HL-60/S4 treated with phorbol 12-myristate 13-acetate at 8.2 ng/mL for 4 days and 3 days (cell line): Measurements from ENCODE around the gene SPP2.

Experiments
- in situ Hi-C: fragments of 300-500 bp; cut with MboI; formaldehyde crosslinking; loops from 2 replicates; pipeline ENCODE4 v1.15.0; 2022; ENCODE audit warnings: low sequenced_read_pairs

The SPP2 gene, protein sequence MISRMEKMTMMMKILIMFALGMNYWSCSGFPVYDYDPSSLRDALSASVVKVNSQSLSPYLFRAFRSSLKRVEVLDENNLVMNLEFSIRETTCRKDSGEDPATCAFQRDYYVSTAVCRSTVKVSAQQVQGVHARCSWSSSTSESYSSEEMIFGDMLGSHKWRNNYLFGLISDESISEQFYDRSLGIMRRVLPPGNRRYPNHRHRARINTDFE

GRCh38 chr2:234050455-234051135 is at the start of gene SPP2:
Gene SPP2 (plus strand): TSS chr2:234050702. CDS start chr2:234050787, 85 bp downstream.
- in situ Hi-C loops, result no loop called here

GRCh38 chr2:234001380-234002160 is 48.9 kb upstream of the SPP2 start:
- in situ Hi-C loops, result no loop called here

DNA sequence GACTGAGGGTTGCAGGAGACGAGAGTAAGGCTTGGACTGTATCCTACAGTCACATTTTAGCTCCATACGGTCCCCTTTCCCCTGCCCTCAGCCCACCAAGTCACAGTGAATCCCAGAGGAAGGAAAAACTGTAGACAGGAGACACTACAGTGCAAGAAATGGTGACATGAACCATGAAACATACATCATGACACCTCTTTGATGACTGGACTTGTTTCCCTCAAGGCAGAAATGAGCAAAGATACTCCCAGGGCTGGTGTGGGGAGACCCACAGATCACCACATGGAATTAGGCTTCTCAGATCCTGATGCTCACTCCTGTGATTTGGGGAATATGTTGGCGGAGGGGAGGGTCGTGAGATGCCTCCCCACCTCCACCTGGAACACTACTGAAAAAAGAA is 48.2 kb upstream of the SPP2 start:
- in situ Hi-C loops, result no loop called here

- in situ Hi-C loops, result no loop called here
Observed at GRCh38 chr2:234003972-234004617, 46.4 kb upstream of the SPP2 start.

GRCh38 chr2:234005126-234005525 is 45.4 kb upstream of the SPP2 start:
- in situ Hi-C loops, result no loop called here

- in situ Hi-C loops, result no loop called here
Observed at GRCh38 chr2:234006501-234006900, 44.0 kb upstream of the SPP2 start.

DNA sequence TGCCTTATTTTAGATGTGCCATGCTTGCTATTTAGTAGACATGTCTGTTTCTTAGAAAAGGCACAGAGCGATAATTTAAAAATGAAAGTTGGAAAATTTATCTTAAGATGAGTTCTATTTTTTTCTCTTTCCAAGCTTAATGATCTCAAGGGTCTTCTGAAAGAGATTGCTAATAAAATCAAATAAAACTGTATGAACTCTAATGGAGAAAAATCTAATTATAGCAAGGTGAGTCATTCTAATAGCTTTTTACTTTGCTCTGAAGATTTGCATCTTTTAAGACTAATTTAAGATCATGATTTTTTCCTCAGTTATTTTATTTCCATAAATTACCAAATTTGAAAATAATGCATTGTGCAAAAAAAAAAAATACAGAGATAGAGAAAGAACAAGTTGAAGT is 36.1 kb upstream of the SPP2 start:
- in situ Hi-C loops, result no loop called here

DNA sequence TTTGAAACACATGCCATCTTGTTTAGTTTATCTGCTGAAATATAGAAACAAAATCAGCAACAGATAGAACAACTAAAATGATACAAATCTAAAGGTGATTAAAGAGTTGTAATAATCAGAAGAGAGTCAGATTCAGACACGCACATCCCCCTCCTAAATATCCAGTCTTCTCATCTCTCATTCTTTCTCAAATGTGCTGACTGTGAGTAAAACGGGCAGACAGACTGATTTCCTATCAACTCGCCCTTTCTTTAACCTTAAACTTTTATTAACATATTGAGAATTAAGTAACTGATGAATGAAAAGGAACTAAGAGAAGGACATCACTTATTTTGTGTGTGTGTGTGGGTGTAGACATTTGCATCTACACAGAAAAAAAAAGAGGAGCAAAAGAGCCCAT is 34.6 kb upstream of the SPP2 start:
- in situ Hi-C loops, result no loop called here

DNA sequence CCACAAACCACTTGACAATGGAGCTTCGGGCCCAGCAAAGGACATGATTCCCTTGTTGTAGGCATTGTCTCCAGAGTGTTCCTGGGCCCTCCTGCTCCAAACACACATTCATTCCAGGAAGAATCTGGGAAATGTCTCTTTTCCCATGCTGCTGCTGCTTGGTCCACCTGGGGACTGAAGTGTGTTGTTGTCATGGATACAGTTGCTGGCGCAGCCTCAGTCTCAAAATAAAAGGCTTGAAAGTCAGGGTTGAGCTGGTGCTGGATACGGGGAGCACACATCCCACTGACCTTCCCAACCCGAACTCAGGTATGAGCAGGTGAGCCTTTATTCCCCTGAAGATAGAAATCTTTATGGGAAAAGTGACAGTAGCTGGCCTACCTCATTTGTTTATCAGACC is 30.6 kb upstream of the SPP2 start:
- in situ Hi-C loops, result no loop called here

- in situ Hi-C loops, result no loop called here
Observed at GRCh38 chr2:234020332-234020731, 30.2 kb upstream of the SPP2 start.

DNA sequence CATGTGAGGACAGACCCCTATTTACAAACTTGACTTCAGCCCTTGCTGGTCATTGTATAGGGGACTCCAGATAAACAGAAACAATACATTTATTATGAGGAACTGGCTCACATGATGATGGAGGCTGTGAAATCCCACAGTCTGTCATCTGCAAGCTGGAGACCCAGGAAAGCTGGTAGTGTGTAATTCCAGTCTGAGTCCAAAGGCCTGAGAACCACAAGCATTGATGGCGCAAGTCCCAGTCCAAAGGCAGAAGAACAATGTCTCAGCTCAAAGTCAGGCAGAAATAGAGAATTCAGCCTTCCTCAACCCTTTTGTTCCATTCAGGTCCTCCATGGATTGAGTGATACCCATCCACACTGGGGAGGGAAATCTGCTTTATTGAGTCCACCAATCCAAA is 28.1 kb upstream of the SPP2 start:
- in situ Hi-C loops, result no loop called here

GRCh38 chr2:234024304-234024703 is 26.2 kb upstream of the SPP2 start:
- in situ Hi-C loops, result no loop called here

GRCh38 chr2:234025466-234025865 is 25.0 kb upstream of the SPP2 start:
- in situ Hi-C loops, result no loop called here

- in situ Hi-C loops, result no loop called here
Observed at GRCh38 chr2:234025891-234026401, 24.6 kb upstream of the SPP2 start.

DNA sequence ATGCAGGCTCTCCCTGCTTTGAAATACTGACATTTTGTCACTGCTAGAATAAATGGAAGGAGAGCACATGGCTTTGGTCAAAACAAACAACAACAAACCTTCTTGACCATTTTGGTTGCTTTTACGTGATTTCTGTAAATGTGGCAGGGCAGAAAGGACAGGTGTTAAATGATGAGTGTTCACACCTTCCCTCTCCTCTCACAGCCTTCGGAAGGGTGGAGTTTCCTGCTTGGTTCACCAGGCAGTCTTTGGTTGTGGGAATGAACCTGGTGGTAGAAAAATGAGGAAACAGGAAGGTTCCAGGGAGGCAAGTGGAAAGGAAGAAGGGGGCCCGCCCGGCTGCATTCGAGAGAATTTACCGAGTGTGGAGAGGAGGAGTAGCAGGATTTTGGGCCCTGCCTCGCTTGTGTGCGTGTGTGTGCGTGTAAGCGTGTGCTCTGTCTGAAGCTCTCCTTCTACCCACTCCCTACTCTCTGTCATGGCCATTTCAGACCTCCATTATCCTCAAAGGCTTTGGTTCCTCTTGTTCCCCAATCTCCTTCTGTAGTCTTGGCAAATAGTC is 23.7 kb upstream of the SPP2 start:
- in situ Hi-C loops, result no loop called here

DNA sequence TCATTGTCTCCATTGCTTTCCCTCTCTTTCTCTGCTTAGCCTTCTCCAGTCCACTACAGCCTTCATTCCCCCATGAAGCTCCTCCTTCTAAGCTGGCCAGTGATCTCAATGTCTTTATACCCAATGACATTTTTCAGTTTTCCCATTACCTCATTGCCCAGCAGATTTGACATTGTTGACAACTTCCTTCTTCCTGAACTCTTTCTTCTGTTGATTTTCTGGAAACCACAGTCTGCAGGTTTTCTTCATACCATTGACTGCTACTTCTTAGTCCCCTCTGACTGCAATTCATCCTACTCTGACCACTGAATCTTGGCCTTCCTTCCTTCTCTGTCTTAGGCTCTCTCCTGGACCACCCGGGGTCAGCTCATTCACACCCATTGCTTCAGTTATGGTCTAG is 22.9 kb upstream of the SPP2 start:
- in situ Hi-C loops, result no loop called here

- in situ Hi-C loops, result no loop called here
Observed at GRCh38 chr2:234029150-234029733, 21.3 kb upstream of the SPP2 start.

- in situ Hi-C loops, result no loop called here
Observed at GRCh38 chr2:234031207-234031606, 19.3 kb upstream of the SPP2 start.

- in situ Hi-C loops, result no loop called here
Observed at GRCh38 chr2:234032279-234032856, 18.1 kb upstream of the SPP2 start.

- in situ Hi-C loops, result no loop called here
Observed at GRCh38 chr2:234033174-234033573, 17.3 kb upstream of the SPP2 start.
